H1 (cell line): Measurements from ENCODE around the gene OGT. TPM values are rescaled to one million over a fixed set of nuclear protein-coding genes. Genes with fewer than 3 reads are reported as not detected.
"Not testable (repeated sequence)": the region's sequence is repeated elsewhere in the genome, so short reads cannot be mapped to it uniquely, and the experiment has no call there.

Source experiments
- CTCF ChIA-PET: fragments of 300-600 bp; sonication (Branson Sonifier 250); formaldehyde crosslinking; loops from one replicate; lab custom pipeline; 2021; ENCODE audit not compliant: partially characterized antibody; lab: Charles Lee
- POLR2A ChIA-PET: fragments of 300-600 bp; sonication (Branson Sonifier 250); formaldehyde crosslinking; loops from one replicate; lab custom pipeline; 2021; ENCODE audit warnings: inconsistent platforms; ENCODE audit not compliant: partially characterized antibody; lab: Charles Lee
- DNase-seq, 2 experiments: peaks; one replicate each; pipeline versions ENCODE4 v3.0.0 to v3.0.0-alpha.2; 2010 to 2022; ENCODE audit warnings: low spot score in 2 of 2, low read depth in 1 of 2, mixed read lengths in 1 of 2
- FAIRE-seq: peaks from 2 replicates; lab custom pipeline; 2011; peaks lifted over from hg19 to GRCh38; lab: Jason Lieb, UNC
- H2AFZ ChIP-seq: 2 replicates; pipeline ENCODE4 v1.8.1; 2012; ENCODE audit warnings: low read length, inconsistent platforms
- H2AK5ac ChIP-seq: 2 replicates; pipeline ENCODE4 v1.6.1; 2013; ENCODE audit warnings: low read depth, low read length
- H2BK120ac ChIP-seq: replicated peaks from 2 replicates; pipeline ENCODE3; 2013; ENCODE audit warnings: low read depth, low read length, inconsistent platforms
- H2BK12ac ChIP-seq: 2 replicates; pipeline ENCODE4 v1.6.1; 2013; ENCODE audit warnings: low read depth, low read length
- H2BK15ac ChIP-seq: 2 replicates; pipeline ENCODE4 v1.6.1; 2013; ENCODE audit warnings: low read length
- H2BK20ac ChIP-seq: 2 replicates; pipeline ENCODE4 v1.6.1; 2013; ENCODE audit warnings: low read length
- H2BK5ac ChIP-seq: 2 replicates; pipeline ENCODE4 v1.6.1; 2013; ENCODE audit warnings: low read depth, low read length
- H3K14ac ChIP-seq: 2 replicates; pipeline ENCODE4 v1.6.1; 2013; ENCODE audit warnings: inconsistent platforms; ENCODE audit not compliant: insufficient read length
- H3K18ac ChIP-seq: 2 replicates; pipeline ENCODE4 v1.6.1; 2013; ENCODE audit warnings: low read length; ENCODE audit errors: extremely low read depth
- H3K23ac ChIP-seq: 2 replicates; pipeline ENCODE4 v1.6.1; 2013; ENCODE audit warnings: inconsistent platforms; ENCODE audit not compliant: insufficient read length
- H3K23me2 ChIP-seq: 2 replicates; pipeline ENCODE4 v1.6.1; 2013; ENCODE audit warnings: low read depth, low read length
- H3K27ac ChIP-seq: 2 replicates; pipeline ENCODE4 v1.6.1; 2011; ENCODE audit warnings: low read depth, low read length, inconsistent platforms
- H3K27me3 ChIP-seq, 4 experiments: replicated peaks in 1 of 4; 1 replicate in 1 of 4; 2 replicates in 3 of 4; pipeline versions ENCODE4 v1.6.1 to v1.8.1; 2011 to 2013; ENCODE audit warnings: low read length in 3 of 4, mild to moderate bottlenecking in 3 of 4, inconsistent platforms in 2 of 4, mixed read lengths in 2 of 4, moderate library complexity in 1 of 4; ENCODE audit not compliant: control insufficient read depth in 3 of 4, insufficient read depth in 3 of 4; ENCODE audit errors: extremely low read depth in 1 of 4
- H3K36me3 ChIP-seq, 4 experiments: 2 replicates each; pipeline versions ENCODE4 v1.6.1 to v1.8.1; 2011 to 2013; ENCODE audit warnings: mild to moderate bottlenecking in 4 of 4, low read length in 3 of 4, moderate library complexity in 2 of 4, control low read depth in 1 of 4, inconsistent platforms in 1 of 4; ENCODE audit not compliant: insufficient read depth in 4 of 4, control insufficient read depth in 2 of 4
- H3K4ac ChIP-seq: replicated peaks from 2 replicates; pipeline ENCODE3; 2013; ENCODE audit warnings: low read length, low read depth, mixed read lengths, inconsistent platforms; ENCODE audit not compliant: insufficient read length
- H3K4me1 ChIP-seq, 4 experiments: replicated peaks in 1 of 4; 1 replicate in 1 of 4; 2 replicates in 3 of 4; pipeline versions ENCODE4 v1.6.1 to v1.8.1; 2011 to 2013; ENCODE audit warnings: low read length in 3 of 4, inconsistent platforms in 2 of 4, mixed read lengths in 1 of 4; ENCODE audit not compliant: insufficient read depth in 4 of 4, control insufficient read depth in 3 of 4
- H3K4me2 ChIP-seq, 2 experiments: 2 replicates each; pipeline versions ENCODE4 v1.6.1 to v1.8.1; 2011 to 2013; ENCODE audit warnings: low read depth in 2 of 2, low read length in 2 of 2, control low read depth in 1 of 2, inconsistent platforms in 1 of 2, mild to moderate bottlenecking in 1 of 2; ENCODE audit not compliant: insufficient read depth in 1 of 2
- H3K4me3 ChIP-seq, 4 experiments: fragments of 200-600, 300-600 bp in 1 of 4; sonication (generic), shearing (Covaris generic), sonication (Bioruptor Twin) in 1 of 4; 2 replicates each; pipeline versions ENCODE4 v1.5.1 to v1.8.1; 2011 to 2016; ENCODE audit warnings: low read length in 4 of 4, low read depth in 3 of 4, control low read depth in 2 of 4, inconsistent platforms in 2 of 4, mild to moderate bottlenecking in 2 of 4, mixed read lengths in 1 of 4, moderate library complexity in 1 of 4; ENCODE audit not compliant: insufficient read depth in 2 of 4; ENCODE audit errors: extremely low read depth in 1 of 4
- H3K56ac ChIP-seq: replicated peaks from 2 replicates; pipeline ENCODE3; 2013; ENCODE audit warnings: low read depth, mild to moderate bottlenecking, mixed read lengths, low read length, inconsistent platforms; ENCODE audit not compliant: insufficient read length
- H3K79me1 ChIP-seq: 2 replicates; pipeline ENCODE4 v1.6.1; 2013; ENCODE audit warnings: low read depth, low read length, control low read depth
- H3K79me2 ChIP-seq, 2 experiments: 2 replicates each; pipeline versions ENCODE4 v1.6.1 to v1.8.1; 2012 to 2013; ENCODE audit warnings: low read length in 2 of 2, mild to moderate bottlenecking in 2 of 2, inconsistent platforms in 1 of 2; ENCODE audit not compliant: insufficient read depth in 2 of 2, control insufficient read depth in 1 of 2
- H3K9ac ChIP-seq, 4 experiments: replicated peaks in 1 of 4; 1 replicate in 1 of 4; 2 replicates in 3 of 4; pipeline versions ENCODE4 v1.6.1 to v1.8.1; 2011 to 2013; ENCODE audit warnings: low read depth in 3 of 4, low read length in 3 of 4, control low read depth in 2 of 4, mild to moderate bottlenecking in 2 of 4, moderate library complexity in 2 of 4, inconsistent platforms in 1 of 4; ENCODE audit errors: extremely low read depth in 1 of 4
- H3K9me3 ChIP-seq, 2 experiments: 2 replicates each; pipeline versions ENCODE4 v1.6.1 to v1.8.1; 2012 to 2013; ENCODE audit warnings: mild to moderate bottlenecking in 2 of 2, moderate library complexity in 2 of 2, control low read depth in 1 of 2, inconsistent platforms in 1 of 2, low read depth in 1 of 2, low read length in 1 of 2, mixed read lengths in 1 of 2; ENCODE audit not compliant: insufficient read depth in 2 of 2
- H4K20me1 ChIP-seq, 2 experiments: replicated peaks in 1 of 2; 2 replicates each; pipeline versions ENCODE3 to v1.8.1; 2011 to 2013; ENCODE audit warnings: inconsistent platforms in 2 of 2, low read length in 2 of 2, mild to moderate bottlenecking in 1 of 2; ENCODE audit not compliant: insufficient read depth in 2 of 2, control insufficient read depth in 1 of 2
- H4K5ac ChIP-seq: 2 replicates; pipeline ENCODE4 v1.6.1; 2013; ENCODE audit warnings: low read length, low read depth, mixed read lengths, inconsistent platforms; ENCODE audit not compliant: insufficient read length
- H4K8ac ChIP-seq: 2 replicates; pipeline ENCODE4 v1.8.0; 2013; ENCODE audit warnings: mild to moderate bottlenecking, moderate library complexity, low read length, inconsistent platforms; ENCODE audit not compliant: insufficient read depth; ENCODE audit errors: extremely low read depth
- H4K91ac ChIP-seq: replicated peaks from 2 replicates; pipeline ENCODE3; 2013; ENCODE audit warnings: low read length, mixed read lengths, inconsistent platforms; ENCODE audit not compliant: insufficient read length
- WGBS, 2 experiments: shearing (Covaris generic) in 1 of 2; methylation state at CpG; one replicate each; pipeline versions ENCODE4 v1.1.6 to v1.1.7; 2013 to 2015; ENCODE audit warnings: low lambda C conversion rate in 2 of 2, mixed read lengths in 2 of 2, inconsistent platforms in 1 of 2, low coverage in 1 of 2, missing lambda C conversion rate in 1 of 2; ENCODE audit not compliant: insufficient replicate concordance in 2 of 2, insufficient coverage in 1 of 2, insufficient read length in 1 of 2; ENCODE audit errors: extremely low coverage in 1 of 2, missing lambda C conversion rate in 1 of 2; 5-methylcytosine and 5-hydroxymethylcytosine counted together
- polyA plus RNA-seq, 7 experiments: library from polyadenylated mRNA; depleted of rRNA in 3 of 7; stranded (reverse) in 5 of 7; unstranded in 2 of 7; fragments of >200 nt in 5 of 7; fragments of 200-250 nt in 2 of 7; gene quantifications; 1 replicate in 5 of 7; 2 replicates in 1 of 7; 4 replicates in 1 of 7; pipeline versions ENCODE4 v1.2.1 to v1.2.3, GENCODE V29; 2011 to 2013; ENCODE audit warnings: missing spikeins in 2 of 7, mixed read lengths in 2 of 7
- total RNA-seq: library from RNA; stranded (reverse); fragmentation: NEBNext Ultra II Directional; extraction: Animal tissue kit (Norgen Biotek cat#: 25700); gene quantifications from 2 replicates; pipeline ENCODE4 v1.2.1, GENCODE V29; 2021

OGT gene
- total and polyA plus RNA-seq, 2 of the 8 experiments (the other 6 are each of a cell fraction or from before 2014, with no cell fraction given) = 130 to 169 TPM

DNA sequence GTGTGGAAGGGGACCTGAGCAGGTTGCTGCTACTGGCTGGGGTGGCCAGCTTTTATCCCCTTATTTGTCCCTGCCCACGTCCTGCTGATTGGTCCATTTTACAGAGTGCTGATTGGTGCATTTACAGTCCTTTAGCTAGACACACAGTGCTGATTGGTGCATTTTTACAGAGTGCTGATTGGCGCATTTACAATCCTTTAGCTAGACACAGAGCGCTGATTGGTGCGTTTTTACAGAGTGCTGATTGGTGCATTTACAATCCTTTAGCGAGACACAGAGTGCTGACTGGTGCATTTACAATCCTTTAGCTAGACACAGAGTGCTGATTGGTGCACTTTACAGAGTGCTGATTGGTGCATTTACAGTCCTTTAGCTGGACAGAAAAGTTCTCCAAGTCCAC lies 30.8 kb upstream of the OGT start:
- H3K27ac ChIP-seq, H3K18ac ChIP-seq, H2BK20ac ChIP-seq, H3K9me3 ChIP-seq, H3K36me3 ChIP-seq, H2BK15ac ChIP-seq, H3K56ac ChIP-seq, H4K91ac ChIP-seq, H4K5ac ChIP-seq, H3K4ac ChIP-seq, H2BK12ac ChIP-seq, DNase-seq, H3K4me3 ChIP-seq, H3K79me2 ChIP-seq, H2BK120ac ChIP-seq, H3K23ac ChIP-seq, H2AK5ac ChIP-seq, H2AFZ ChIP-seq, H4K8ac ChIP-seq, H3K9ac ChIP-seq, CTCF ChIA-PET, POLR2A ChIA-PET, H2BK5ac ChIP-seq, H3K4me2 ChIP-seq, H3K27me3 ChIP-seq, H3K4me1 ChIP-seq, H3K79me1 ChIP-seq, H3K23me2 ChIP-seq, FAIRE-seq, H4K20me1 ChIP-seq, H3K14ac ChIP-seq: not testable (repeated sequence)
- WGBS, 2 experiments = 72% methylated on average over 5 of the region's 5 CpGs; no CpG with 5 or more reads in 1 of the 2 experiments
